ENCODE data around the gene SV2B. TPM values are rescaled to one million over a fixed set of nuclear protein-coding genes. Genes with fewer than 3 reads are reported as not detected.

The SV2B gene
- total and polyA plus RNA-seq, 2 donors (not counting 3 experiments of a cell fraction or from before 2014, with no cell fraction given): not detected

DNA sequence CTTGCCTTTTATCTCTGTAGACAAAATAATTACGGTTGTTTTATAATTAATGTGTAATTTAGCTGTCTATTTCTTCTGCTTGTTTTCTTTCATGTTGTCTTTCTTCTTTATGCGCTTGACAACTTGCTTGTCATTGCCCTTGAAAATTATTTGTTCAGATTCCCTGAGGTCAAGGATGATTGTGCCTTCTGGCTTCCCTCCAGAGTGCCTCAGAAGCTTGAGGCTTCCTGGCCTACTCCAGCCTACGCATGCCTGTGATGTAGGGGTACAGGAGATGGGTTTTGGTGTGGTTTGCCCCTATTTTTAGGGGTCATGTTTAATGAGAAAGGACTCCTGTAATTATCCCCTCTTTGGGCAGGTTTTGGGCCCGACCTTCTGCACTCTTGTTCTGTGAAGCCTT is 231.5 kb downstream of the SV2B start:
- FAIRE-seq (no peak), DNase-seq (ENCODE audit: low read depth, low spot score) (no peak)
- Histone ChIP-seq H2AFZ (ENCODE audit: low read depth, low read length) (no peak overlapping the region), H3K9me1 (replicated peaks; ENCODE audit: control insufficient read depth, extremely low read depth, insufficient read depth, low read length) (no peaks in the 10 kb centered on the region), H3K79me2 (ENCODE audit: control insufficient read depth, insufficient read depth, low read length) (no peaks in the 10 kb centered on the region), H3K36me3 (ENCODE audit: control insufficient read depth in 2 of 2, extremely low read depth in 1 of 2, insufficient read depth in 2 of 2, low read length in 2 of 2) (no peaks in the 10 kb centered on the region), H3K27me3 (ENCODE audit: control insufficient read depth in 2 of 2, insufficient read depth in 2 of 2, low read length in 2 of 2) (no peaks in the 10 kb centered on the region), H3K27ac (ENCODE audit: insufficient read depth, low read depth, low read length) (no peak overlapping the region), H3K4me3 (replicated peaks in 1 of 3; ENCODE audit: insufficient read depth in 1 of 3, low read depth in 1 of 3, low read length in 3 of 3) (no peak overlapping the region), H3K4me2 (ENCODE audit: insufficient read depth, low read length) (no peak overlapping the region), H4K20me1 (replicated peaks; ENCODE audit: control insufficient read depth, extremely low read depth, insufficient read depth, low read length) (no peaks in the 10 kb centered on the region), H3K9ac (replicated peaks; ENCODE audit: extremely low read depth, insufficient read depth, low read length) (no peak overlapping the region), H3K9me3 (replicated peaks; ENCODE audit: control insufficient read depth, insufficient read depth, low read length) (no peaks in the 10 kb centered on the region), H3K4me1 (ENCODE audit: control insufficient read depth, extremely low read depth, insufficient read depth, low read length) (no peaks in the 10 kb centered on the region)
- intact Hi-C loops (cut with micrococcal nuclease): no loop called here
- TF ChIP-seq POLR2AphosphoS5 (IDR thresholded peaks at IDR 0.05; ENCODE audit: insufficient read depth, low read depth, low read length) (no peak), POLR2A (IDR thresholded peaks at IDR 0.05; ENCODE audit: low read depth, low read length) (no peak), FOS (IDR thresholded peaks at IDR 0.05; ENCODE audit: borderline replicate concordance, insufficient read depth, low read length) (no peak), EZH2 (IDR thresholded peaks at IDR 0.05; ENCODE audit: borderline replicate concordance, low read depth, low read length, severe bottlenecking) (no peak), JUN (IDR thresholded peaks at IDR 0.05; ENCODE audit: borderline replicate concordance, insufficient read depth, insufficient read length, low read depth) (no peak), MYC (IDR thresholded peaks at IDR 0.05; ENCODE audit: low read depth, low read length) (no peak), GATA2 (IDR thresholded peaks at IDR 0.05; ENCODE audit: insufficient read depth, insufficient read length, low read depth, low read length) (no peak)
- TF ChIP-seq, protein P1, sequence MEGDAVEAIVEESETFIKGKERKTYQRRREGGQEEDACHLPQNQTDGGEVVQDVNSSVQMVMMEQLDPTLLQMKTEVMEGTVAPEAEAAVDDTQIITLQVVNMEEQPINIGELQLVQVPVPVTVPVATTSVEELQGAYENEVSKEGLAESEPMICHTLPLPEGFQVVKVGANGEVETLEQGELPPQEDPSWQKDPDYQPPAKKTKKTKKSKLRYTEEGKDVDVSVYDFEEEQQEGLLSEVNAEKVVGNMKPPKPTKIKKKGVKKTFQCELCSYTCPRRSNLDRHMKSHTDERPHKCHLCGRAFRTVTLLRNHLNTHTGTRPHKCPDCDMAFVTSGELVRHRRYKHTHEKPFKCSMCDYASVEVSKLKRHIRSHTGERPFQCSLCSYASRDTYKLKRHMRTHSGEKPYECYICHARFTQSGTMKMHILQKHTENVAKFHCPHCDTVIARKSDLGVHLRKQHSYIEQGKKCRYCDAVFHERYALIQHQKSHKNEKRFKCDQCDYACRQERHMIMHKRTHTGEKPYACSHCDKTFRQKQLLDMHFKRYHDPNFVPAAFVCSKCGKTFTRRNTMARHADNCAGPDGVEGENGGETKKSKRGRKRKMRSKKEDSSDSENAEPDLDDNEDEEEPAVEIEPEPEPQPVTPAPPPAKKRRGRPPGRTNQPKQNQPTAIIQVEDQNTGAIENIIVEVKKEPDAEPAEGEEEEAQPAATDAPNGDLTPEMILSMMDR (IDR thresholded peaks at IDR 0.05; ENCODE audit: extremely low read depth in 1 of 2, insufficient read depth in 1 of 2, low read depth in 1 of 2, low read length in 2 of 2): no peak
- TF ChIP-seq, protein P2, sequence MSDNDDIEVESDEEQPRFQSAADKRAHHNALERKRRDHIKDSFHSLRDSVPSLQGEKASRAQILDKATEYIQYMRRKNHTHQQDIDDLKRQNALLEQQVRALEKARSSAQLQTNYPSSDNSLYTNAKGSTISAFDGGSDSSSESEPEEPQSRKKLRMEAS (IDR thresholded peaks at IDR 0.05; ENCODE audit: insufficient read depth, insufficient read length): no peak
- POLR2A ChIA-PET: no interaction called here
- no TSS peak for BruUV-seq (replicated peaks)
- CTCF ChIA-PET: no interaction called here
- dilution Hi-C loops (cut with MboI; ENCODE audit: extremely low pct_ligation_motif_present, low sequenced_read_pairs): no loop called here
